Transverse colon (tissue), 4 donors: ENCODE results near the gene PRKG1.

Source experiments
- CTCF ChIP-seq, 5 experiments: fragments of 200-600 bp in 3 of 5; fragments of 450-650 bp in 2 of 5; sonication (generic) in 3 of 5; IDR thresholded peaks; 1 replicate in 2 of 5; 2 replicates in 3 of 5; pipeline ENCODE4 v1.5.1; 2016 to 2017; ENCODE audit warnings: antibody characterized with exemption in 5 of 5, inconsistent platforms in 3 of 5, mild to moderate bottlenecking in 2 of 5, moderate library complexity in 1 of 5
- EP300 ChIP-seq: sonication (generic); formaldehyde crosslinking; IDR thresholded peaks from one replicate; pipeline ENCODE4 v1.6.1; 2017; ENCODE audit warnings: antibody characterized with exemption, low read depth
- POLR2A ChIP-seq: fragments of 450-650 bp; IDR thresholded peaks from one replicate; pipeline ENCODE4 v1.6.1; 2016; ENCODE audit warnings: antibody characterized with exemption, mild to moderate bottlenecking, moderate library complexity
- POLR2AphosphoS5 ChIP-seq, 3 donors: sonication (generic); formaldehyde crosslinking; IDR thresholded peaks; one replicate each; pipeline ENCODE4 v1.6.1; 2016; ENCODE audit warnings: antibody characterized with exemption in 3 of 3

GRCh38 chr10:51394039-51394438 is 319.8 kb downstream of the PRKG1 start:
- TF ChIP-seq CTCF (IDR thresholded peaks at IDR 0.05): no peak
- no peak for TF ChIP-seq POLR2A
- TF ChIP-seq EP300: no peak
- TF ChIP-seq POLR2AphosphoS5 (IDR thresholded peaks at IDR 0.05): no peak
